Activated effector memory CD4-positive, alpha-beta T cell treated with Interleukin-2 at 50 U/mL for 16 hours (primary cell): ENCODE measurements around the gene SEMA6A.

Experiments used
- DNase-seq: peaks from one replicate; pipeline ENCODE4 v3.0.0-alpha.2; 2020

SEMA6A gene

DNA sequence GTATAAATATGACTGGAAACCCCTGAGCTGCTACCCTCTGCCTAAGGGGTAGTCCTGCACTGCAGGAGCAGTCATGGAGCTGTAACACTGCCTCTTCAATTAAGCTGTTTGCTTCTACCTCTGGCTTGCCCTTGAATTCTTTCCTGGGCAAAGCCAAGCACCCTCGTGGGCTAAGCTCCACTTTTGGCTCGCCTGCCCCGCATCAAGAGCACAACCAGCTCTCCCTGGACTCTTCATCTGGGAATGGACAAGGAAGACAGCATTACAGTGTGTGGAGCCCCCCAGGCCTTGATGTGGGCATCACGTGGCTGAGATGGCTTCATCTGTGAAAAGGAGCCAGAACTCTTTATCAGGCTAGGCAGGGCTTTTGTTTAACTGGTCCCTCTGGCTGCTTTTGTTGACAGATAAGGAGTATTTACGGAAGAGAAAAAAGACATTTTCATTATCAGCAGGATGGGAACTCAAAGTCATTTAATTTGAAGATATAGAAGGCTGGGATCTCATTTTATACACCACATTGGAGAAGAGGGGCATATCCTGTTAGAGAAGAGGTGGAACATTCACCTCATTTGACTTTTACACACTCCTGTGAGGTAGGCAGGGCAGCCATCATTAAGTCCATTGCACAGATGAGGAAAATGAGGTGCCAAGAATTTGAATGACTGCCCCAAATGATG, 137.8 kb downstream of the SEMA6A start:
- DNase-seq, result no peak

DNA sequence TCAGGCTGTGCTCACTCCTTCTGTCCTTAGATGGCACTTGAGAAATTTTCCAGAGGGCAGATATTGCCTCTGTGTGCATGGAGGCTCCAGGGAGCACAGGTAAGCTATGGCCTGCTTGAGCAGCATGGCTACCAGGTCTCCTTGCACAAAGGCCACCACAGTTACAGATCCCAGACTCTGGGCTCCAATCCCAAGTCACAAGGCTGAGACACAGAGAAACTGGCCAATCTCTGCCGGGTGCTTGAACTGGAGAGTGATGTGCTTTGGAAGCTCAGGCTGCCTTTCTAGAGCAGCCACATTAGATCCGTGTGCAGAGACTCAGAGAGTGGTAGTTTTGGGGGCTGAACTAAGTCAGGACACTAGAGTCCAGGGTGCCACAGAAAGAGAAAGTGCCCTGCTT, 145.7 kb downstream of the SEMA6A start:
- no peak for DNase-seq

DNA sequence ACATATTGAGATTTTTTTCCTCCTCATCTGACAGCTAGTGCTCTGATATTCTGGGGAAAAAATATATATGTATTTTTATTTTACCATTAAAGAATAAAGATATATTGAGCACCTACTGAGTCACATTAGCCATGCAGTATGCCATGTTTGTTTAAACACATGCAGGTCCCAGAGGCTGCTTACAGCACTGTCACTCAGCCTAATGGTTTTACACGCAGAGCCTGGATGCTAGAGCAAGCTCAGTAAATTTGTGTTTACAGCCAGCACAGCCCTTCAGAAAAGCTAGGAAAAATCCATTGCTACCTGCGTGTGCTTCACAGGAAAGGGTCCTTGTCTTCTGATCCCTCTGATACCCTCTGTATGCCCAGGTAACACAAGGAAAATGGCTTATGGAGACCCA, 146.2 kb downstream of the SEMA6A start:
- DNase-seq, result no peak

DNA sequence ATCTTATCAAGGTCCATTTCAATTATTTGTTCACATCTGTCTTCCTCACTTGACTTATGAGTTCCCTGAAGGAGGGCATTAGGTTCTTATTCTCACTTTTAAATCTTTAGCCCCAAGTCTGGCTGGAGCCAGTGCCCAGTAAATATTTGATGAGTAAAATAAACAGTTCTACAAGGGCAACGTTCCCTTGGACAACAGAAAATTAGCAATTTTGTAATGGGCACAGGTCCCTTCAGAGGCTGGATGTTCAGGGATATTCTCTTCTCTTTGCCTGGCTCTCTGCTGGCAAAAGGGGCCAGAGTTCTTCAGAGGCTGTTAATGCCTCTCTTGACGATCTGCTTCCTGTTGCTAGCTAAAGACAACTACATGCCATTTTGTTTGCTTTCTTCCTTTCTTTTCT, 149.7 kb downstream of the SEMA6A start:
- no peak for DNase-seq

DNA sequence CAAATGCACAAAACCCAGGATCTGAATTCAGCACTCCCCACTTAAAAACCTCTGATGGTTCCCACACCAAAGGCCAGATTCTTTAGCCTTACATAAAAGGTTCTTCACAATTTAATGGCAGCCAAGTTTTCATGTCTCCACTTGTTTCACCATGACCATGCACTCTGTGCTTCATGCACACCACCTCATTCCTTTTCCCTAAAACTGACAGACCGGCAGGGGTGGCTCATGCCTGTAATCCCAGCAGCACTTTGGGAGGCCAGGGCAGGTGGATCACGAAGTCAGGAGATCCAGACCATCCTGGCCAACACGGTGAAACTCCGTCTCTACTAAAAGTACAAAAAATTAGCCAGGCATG, 150.4 kb downstream of the SEMA6A start:
- no peak for DNase-seq

DNA sequence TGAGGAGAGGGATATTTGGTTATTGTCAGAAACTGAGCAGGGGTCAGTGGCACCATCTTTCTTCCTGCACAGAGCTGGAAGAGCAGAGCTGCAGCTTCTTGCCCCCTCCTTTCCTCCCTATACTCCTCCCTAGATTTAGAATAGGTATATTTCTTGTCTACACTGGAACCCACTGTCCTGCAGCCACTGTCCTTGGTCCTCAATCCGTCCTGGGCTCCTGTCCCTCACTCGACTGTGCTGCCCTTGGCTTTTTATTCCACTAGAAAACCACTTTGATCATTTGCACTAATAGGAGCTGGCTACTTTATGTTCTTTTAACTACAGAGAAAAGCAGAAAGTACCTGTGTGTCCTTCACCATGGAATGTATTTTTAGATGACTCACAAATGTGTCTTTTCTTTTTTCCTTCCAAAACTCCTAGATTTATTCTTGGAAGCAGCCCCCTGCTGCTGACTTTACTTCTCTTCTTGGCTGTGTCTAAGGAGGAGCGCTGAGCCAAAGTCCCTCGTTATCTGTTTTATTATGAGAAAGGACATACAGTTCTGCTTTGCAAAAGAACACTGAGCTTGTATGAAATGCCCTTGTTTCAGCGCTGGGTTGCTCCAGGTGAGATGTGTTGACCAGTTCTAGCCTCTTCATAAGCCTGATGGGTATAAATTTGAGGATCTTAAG, 150.9 kb downstream of the SEMA6A start:
- no peak for DNase-seq

DNA sequence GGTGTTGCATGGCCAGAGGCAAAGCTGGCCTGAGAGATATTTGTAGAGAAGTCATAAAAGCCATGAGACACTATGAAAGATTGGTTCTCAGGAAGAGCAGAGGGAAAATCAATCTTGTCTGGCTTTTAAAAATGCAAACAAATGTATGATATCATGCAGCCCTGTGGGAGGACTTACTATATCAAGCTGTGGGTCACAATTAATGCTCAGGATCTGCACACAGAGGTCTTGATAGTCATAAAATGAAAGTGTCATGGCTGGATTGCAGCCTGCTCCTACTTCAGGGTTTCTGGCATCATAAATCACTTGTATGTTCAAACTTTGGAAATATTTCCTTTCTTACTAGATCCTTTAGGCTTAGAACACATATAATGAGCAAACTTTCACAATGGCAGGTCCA, 151.5 kb downstream of the SEMA6A start:
- DNase-seq, result no peak

DNA sequence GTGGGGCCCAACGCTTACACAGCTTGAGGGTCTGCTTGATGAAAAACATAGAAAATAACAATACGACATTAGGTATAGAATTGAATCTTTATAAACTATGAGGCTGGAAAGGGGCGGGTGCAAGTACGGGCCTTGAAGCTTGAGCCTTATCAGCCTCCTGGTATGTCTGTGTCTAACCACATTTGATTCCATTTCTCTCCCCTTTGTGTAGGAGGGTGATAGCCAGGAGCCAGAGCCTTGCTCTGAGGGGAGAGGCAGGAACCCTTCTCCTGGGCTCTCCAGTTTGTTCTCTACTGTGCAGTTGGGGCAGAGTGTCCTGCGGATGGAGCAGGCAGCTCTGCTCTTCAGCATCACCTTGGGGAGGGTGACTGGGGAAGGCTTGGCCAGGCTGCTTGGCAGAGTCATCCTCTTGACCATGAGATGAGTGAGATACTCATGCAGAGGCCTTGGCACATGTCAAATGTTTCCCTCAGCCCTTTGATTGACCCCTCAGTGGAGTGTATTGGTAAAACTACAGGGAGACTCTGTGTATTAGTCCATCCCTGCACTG, 153.5 kb downstream of the SEMA6A start:
- no peak for DNase-seq

DNA sequence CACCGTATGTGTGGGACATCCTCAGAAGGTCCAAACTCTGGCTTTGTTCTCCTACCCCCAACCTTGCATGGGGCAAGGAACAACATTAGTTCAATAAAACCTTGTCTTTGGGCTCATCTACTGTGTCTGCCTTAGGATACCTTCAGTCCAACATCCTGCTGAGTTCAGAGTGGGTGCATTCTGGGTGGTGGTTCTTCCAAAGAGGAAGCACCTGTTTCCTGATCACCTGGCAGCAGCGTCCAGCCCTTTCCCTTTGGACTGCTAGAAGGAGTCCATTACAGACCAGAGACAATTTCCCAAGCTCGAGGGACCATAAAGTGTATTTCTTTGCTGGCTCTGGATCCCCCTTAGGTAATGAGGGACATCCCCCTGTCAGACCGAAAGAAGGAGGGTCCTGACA, 154.1 kb downstream of the SEMA6A start:
- DNase-seq, result no peak

DNA sequence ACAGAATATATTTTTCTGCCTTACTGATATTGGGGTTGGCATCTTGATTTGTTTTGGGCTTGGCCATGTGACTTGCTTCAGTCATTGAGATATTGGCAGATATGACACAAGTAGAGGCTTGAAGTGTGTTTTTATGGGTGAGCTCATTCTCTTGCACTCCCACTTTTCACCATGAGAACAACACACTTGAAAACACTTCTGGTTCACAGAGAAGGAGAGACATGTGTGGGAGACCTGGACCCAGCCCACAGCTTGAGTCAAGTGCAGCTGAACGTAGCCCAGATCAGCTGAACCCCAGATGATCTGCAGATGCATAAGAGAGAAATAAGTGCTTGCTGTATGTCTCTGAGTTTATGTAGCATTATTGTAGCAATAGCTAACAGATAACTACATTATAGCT, 155.4 kb downstream of the SEMA6A start:
- DNase-seq, result no peak

DNA sequence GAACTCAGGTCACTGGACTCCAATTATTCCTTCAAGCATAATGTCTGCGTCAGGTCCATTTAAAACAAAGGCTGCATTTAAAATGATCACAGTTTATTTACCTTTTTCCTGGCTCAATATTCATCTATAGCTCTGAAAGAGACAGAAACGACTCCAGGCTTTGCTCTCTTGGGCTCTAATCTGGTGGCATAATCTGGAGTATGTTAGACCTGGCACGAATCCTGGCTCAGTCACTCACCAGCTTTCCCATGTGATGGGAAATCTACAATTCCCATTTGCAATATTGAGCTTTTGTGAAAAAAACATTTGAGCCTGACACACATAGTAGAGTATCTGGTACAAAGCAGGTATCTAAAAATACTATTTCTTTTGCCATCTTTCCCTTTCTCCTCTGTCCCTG, 155.8 kb downstream of the SEMA6A start:
- no peak for DNase-seq

DNA sequence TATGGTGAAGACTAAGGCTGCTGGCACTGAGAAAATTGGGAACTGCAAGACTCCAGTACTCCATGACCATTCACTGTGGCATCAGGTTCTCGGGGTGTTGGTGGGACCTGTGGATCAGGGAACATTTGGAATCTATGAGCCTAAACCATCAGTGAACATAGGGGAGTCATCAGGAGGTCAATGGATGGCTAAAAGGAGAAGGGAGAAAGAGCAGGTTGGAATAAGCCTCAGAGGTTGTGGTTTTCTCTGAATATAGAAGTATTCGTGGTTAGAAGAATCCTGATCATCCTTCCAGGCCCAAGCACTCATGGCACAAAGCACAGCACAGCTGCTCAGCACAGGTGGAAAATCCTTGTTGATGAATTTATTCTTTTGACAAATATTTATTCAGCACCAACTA, 156.6 kb downstream of the SEMA6A start:
- no peak for DNase-seq

DNA sequence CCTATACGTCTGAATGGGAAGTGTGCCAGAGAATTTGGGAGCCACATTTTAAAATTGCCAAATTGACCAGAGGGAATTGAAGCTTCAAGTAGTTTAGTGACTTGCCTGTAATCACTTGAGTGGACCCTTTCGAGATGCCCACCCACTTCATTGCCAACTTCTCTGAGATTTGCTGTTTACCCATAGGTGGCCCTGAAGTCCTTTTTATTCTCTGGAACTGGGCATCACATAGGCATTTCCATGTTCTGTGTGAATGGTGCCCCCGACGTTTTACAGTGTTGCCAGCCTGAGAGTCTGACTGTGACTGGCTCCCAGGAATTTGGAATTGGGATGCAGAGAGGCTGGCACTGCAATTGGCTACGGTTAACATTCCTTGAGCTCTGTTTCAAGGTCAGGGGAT, 158.6 kb downstream of the SEMA6A start:
- no peak for DNase-seq

DNA sequence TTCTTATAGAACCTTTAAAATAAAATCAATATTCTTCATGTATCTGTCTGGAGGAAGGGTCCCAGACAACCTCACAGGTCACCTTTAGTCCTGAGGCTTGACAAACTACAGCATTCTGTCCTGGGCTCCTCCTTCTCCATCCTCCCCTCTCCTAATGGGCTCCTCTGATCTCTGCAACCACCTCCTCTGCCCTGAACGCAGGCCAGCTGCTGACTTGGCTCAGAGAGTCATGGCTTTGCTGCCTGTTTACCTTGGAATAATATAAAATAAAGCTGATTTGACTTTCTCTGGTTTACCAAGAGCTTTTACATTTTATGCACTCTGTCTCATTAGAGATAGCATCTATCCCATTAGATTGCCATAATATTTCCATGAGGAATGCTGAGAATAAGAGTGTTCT, 159.4 kb downstream of the SEMA6A start:
- DNase-seq, result no peak

DNA sequence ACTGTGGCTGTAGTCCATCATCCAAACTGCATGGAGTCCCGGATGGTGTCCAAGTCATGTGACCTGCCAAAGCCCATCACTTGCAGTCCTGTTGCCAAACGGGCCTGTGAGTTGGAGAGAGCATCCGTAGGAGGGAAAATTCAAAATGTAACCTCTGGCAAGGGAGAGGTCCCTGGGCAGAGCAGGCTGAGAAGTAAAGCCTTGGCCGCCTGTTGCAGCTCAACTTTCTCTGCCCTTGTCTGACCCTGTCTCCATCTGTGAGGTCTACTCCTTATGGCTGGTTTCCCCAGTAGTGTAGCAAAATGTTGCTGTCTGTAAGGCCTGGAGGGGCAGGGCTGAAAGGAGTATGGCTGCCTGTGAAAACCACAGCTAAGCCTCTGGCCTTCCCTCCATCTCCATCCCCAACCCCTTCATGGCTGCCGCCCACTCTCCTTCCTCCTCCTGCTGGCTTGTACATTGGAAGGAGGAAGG, 163.5 kb downstream of the SEMA6A start:
- DNase-seq, result no peak

DNA sequence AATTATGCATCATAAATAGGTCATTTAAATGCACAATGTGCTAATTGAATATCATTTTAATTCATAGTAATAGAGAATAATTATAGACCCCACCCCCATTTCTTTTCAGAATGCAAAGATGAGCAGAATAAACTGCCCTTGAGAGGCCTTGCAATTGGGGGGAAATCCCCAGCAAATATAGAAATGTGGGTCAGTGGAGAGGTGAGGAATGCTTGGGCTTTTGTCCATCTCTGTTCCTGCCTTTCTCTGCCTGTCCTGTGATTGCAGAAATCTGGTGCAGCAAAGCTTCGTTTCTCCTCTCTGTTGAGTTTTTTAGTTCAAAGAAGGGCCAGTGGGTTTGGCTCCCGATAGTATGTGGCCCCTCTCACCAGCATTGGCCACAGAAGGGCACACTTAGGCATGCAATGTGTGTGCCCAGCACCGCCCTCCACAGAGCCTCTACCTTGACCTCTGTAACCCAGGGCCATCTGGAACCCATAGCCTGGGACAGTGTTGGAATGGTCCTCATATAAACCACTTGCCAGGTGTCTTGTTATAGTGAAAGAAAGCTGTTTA, 164.2 kb downstream of the SEMA6A start:
- no peak for DNase-seq

DNA sequence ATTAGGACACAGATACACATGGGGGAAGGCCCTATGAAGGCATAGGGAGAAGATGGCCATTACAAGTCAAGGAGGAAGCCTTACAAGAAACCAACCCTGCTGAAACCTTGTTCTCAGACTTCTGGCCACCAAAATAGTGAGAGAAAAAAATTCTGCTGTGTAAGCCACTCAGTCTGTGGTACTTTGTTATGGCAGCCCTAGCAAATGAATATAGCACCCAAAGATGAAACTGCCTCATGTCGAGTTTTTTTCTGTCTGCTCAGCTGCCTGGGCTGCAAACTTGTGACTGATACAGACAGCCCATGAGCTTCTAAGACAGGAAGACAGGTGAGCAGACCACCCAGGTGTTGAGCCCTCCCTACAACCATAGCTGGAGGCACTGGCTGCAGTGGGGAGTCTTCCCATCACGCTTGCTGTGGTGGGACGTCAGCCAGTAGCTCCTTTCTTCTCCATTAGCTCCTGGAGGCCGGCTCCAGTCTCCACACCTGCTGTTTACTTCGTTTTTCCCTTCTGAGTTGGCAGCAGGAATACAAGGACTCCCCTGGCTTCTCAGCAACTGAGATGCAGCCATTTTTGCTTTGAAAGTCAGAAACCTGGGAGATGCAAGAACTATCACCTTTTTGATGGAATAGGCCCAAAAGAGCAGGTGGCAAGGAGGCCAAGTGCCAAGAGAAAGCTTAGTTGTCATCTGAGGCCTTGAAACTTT, 164.9 kb downstream of the SEMA6A start:
- DNase-seq, result no peak

DNA sequence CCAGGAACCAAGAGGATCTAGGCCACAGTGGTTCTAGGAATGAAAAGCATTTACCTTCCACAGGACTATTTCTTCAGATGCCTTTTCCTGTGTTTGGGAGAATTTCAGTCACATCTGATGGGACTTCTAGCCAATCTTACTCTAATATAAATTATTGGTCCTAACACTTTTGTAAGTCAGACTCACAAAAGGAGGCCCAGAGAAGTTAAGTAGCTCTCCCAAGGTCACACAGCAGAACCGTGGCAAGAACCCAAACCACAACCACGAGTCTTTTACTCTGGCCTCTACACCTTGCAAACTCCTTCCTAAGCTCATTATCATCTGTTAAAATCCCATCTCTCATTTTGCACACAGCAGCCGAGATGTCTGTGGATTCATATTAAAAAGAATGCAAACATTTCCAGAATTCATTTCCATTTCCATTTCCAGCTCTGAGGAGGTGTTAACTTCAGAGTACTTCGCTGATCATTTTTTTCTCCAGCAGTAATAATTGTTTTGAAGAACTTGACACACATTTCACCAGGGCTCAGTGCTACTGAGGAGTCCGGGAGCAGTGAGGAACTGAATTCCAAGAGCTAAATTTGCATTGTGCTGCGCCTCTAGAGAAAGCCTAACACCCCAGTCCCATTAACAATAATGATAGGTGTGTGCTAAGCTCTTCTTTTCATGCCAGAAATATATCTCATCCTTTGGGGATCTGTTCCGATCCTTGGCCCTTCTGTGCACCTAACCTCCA, 168.1 kb downstream of the SEMA6A start:
- no peak for DNase-seq

DNA sequence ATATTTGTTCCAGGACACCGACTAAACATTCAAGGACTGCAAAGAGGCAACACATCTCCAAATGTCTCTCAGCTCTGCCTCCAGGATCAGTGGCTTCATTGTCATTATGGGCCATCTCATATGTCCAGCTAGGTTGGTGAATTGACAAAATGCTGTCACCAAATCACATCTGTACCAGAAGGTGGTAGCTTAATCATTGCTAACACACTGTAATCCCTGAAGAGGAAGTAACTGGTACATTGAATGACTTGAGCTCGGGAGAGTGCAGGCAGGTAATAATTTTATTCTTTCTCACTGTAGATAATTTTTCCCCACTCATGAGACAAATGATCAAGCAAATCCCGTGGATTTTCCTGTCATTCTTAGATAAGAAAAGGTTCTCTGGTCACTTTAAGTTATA, 169.8 kb downstream of the SEMA6A start:
- DNase-seq, result no peak

DNA sequence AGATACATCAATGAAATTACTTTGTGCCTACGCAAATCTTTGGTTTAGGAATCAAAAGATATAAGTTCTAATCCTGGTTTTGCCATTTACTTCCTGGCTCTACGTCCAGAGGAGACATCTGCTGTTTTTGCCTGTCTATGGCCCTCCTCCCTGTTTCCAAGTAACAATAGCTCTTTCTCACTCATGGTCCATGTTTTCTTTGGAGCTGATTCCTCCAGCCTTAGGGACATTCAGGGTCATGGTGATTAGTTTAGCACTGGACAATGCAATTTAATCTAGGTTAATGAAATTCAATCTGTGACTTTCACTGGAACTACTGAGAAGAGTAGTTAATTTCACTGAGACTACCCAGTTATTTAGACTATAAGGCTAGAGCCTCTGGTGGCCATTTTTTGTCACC, 170.6 kb downstream of the SEMA6A start:
- DNase-seq, result no peak

DNA sequence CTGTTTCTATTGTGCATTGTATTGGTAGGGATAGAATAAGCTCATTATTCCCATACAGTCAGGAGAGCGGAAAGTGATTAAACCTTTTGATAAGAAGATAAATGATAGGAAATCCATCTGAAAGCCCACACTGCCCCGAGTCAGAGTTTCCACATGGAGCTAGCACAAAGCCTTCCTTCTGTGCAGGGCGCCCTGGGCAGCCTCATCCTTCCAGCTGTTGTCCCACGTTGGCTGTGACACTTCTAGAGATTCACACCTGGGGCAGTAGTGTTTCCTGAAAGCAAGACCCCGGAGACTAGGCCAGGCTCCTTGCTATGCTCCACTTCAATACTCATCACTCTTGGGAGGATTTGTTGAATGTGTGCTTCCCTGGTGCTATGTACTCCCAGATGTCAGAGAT, 172.4 kb downstream of the SEMA6A start:
- no peak for DNase-seq

DNA sequence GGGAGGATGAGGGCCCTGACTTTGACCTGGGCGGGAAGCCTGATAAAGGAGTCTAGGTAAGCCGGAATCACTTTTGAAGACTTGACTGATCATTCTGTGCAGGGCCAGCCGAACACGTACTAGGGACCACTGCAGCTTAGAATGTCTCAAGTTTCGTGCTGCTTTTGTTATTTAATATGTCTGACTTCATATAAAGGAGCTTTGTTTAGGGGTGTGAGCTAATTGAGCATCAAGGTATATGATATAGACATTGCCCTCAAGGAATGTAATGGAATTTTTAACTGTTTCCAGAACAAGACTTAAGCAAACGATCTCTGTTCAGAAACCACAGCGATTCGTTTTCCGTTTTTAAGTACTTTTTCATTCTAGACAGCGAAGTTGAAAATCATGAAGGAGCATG, 173.0 kb downstream of the SEMA6A start:
- DNase-seq, result no peak

DNA sequence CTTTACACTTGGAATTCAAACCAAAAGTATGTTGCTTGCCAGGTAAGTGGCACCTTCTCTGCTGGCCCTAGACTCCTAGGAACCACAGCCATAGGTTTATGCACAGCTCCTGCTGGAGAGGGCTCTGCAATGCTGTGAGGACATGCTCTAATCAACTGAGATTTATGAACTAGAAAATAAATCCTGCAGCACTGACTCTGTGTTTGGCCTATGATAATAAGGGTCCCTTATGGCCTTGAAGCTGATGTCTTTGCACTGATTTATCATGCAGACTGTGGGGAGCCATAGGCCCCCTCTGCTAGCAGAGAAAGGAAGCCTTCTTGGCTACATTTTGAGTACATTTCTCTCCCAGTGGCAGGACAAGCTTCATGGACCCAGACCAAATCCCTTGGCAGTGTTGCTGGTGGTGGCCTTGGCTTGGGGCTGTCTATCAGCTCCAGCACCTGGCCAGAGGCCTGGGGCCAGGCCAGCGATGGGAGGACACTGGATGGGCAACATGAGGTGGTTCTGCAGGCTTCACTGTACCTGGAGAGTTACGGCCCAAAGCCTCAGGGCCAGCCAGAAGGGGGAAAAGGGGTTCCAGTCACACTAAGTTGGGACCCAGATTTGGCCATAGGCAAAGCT, 178.0 kb downstream of the SEMA6A start:
- no peak for DNase-seq
